K562 (cell line): ENCODE measurements around the gene SPEF1.

Source experiments
- IRF2 ChIP-seq: sonication (generic); formaldehyde crosslinking; IDR thresholded peaks from 2 replicates; pipeline ENCODE4 v1.8.1; 2022; ENCODE audit warnings: mild to moderate bottlenecking, missing genetic modification reagents
- POLR2AphosphoS5 ChIP-seq: IDR thresholded peaks from 2 replicates; pipeline ENCODE4 v1.6.1; 2011; ENCODE audit warnings: mild to moderate bottlenecking, low read depth, low read length, moderate library complexity; ENCODE audit not compliant: control insufficient read depth, insufficient read depth
- ZSCAN29 ChIP-seq: fragments of 450-650 bp; IDR thresholded peaks from 2 replicates; pipeline ENCODE4 v1.6.1; 2017

DNA sequence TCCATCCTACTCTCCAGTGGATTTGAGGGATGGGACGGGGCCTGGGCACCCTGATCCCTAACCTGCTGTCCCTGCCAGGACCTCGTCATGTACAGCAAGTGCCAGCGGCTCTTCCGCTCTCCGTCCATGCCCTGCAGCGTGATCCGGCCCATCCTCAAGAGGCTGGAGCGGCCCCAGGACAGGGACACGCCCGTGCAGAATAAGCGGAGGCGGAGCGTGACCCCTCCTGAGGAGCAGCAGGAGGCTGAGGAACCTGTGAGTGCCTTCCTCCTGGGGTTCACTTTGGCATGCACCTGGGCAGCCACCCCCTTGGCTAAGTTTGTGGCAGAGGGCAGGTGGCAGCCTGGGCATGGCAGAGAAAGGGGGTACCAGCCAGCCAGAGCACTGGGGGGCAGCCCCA lies 20.6 kb upstream of the SPEF1 start:
- TF ChIP-seq IRF2 (CRISPR knock-in tag), result no peak
- TF ChIP-seq ZSCAN29, result no peak
- no peak for TF ChIP-seq POLR2AphosphoS5
